ENCODE data around the gene SUSD5.

The SUSD5 gene

GRCh38 chr3:33238923-33239322 is 20.3 kb upstream of the SUSD5 start:
- Histone ChIP-seq H3K9me2 (ENCODE audit: low read depth, low read length) (no peaks in the 10 kb centered on the region), H4K20me1 (ENCODE audit: insufficient read depth, low read length) (no peaks in the 10 kb centered on the region), H3K4me2 (ENCODE audit: low read length) (no peak overlapping the region), H3K9me3 (ENCODE audit: low read length) (no peaks in the 10 kb centered on the region), H2AFZ (ENCODE audit: low read length) (no peak overlapping the region), H3K79me2 (ENCODE audit: insufficient read depth, low read length) (no peaks in the 10 kb centered on the region), H3K36me3 (ENCODE audit: insufficient read depth, low read length) (no peaks in the 10 kb centered on the region), H3K4me3 (ENCODE audit: low read depth, low read length, poor library complexity, severe bottlenecking) (no peak overlapping the region), H3K9ac (ENCODE audit: low read length) (no peak overlapping the region), H3F3A (ENCODE audit: insufficient read depth, low read length) (no peaks in the 10 kb centered on the region), H3K27ac (ENCODE audit: low read depth, low read length, poor library complexity, severe bottlenecking) (no peak overlapping the region), H3K27me3 (ENCODE audit: insufficient read depth, low read length) (no peaks in the 10 kb centered on the region), H3K4me1 (ENCODE audit: insufficient read depth, low read length, severe bottlenecking) (no peaks in the 10 kb centered on the region)
- TF ChIP-seq EZH2 (IDR thresholded peaks at IDR 0.05; ENCODE audit: borderline replicate concordance, low read length), result no peak
- TF ChIP-seq, protein P1, sequence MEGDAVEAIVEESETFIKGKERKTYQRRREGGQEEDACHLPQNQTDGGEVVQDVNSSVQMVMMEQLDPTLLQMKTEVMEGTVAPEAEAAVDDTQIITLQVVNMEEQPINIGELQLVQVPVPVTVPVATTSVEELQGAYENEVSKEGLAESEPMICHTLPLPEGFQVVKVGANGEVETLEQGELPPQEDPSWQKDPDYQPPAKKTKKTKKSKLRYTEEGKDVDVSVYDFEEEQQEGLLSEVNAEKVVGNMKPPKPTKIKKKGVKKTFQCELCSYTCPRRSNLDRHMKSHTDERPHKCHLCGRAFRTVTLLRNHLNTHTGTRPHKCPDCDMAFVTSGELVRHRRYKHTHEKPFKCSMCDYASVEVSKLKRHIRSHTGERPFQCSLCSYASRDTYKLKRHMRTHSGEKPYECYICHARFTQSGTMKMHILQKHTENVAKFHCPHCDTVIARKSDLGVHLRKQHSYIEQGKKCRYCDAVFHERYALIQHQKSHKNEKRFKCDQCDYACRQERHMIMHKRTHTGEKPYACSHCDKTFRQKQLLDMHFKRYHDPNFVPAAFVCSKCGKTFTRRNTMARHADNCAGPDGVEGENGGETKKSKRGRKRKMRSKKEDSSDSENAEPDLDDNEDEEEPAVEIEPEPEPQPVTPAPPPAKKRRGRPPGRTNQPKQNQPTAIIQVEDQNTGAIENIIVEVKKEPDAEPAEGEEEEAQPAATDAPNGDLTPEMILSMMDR (IDR thresholded peaks at IDR 0.05; ENCODE audit: low read length), result no peak

DNA sequence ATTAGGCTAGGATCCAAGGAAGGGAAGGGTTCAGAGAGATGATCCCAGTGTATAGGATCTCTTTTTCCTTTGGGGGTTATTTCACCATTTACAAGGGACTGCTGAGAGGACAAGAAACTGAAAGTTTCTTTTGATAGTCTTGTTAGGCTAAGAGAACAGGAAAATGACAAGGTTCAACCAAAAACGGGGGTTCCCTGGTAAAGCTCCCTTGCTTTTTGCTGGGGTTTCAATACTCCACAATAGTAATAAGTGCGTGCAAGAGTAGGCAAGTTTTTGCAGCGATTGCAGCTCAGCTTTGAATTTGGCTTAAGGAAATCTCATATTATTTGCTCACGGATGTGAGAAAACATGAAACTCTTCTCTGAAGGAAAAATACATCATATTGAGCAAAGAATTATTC is 18.8 kb upstream of the SUSD5 start:
- Histone ChIP-seq H3K4me3 (ENCODE audit: low read depth, low read length, poor library complexity, severe bottlenecking) (no peak overlapping the region), H3K36me3 (ENCODE audit: insufficient read depth, low read length) (no peaks in the 10 kb centered on the region), H3K9me3 (ENCODE audit: low read length) (no peaks in the 10 kb centered on the region), H3K27ac (ENCODE audit: low read depth, low read length, poor library complexity, severe bottlenecking) (no peak overlapping the region), H3F3A (ENCODE audit: insufficient read depth, low read length) (no peaks in the 10 kb centered on the region), H2AFZ (ENCODE audit: low read length) (no peak overlapping the region), H3K4me2 (ENCODE audit: low read length) (no peak overlapping the region), H4K20me1 (ENCODE audit: insufficient read depth, low read length) (no peaks in the 10 kb centered on the region), H3K27me3 (ENCODE audit: insufficient read depth, low read length) (no peaks in the 10 kb centered on the region), H3K9ac (ENCODE audit: low read length) (no peak overlapping the region), H3K79me2 (ENCODE audit: insufficient read depth, low read length) (no peaks in the 10 kb centered on the region), H3K4me1 (ENCODE audit: insufficient read depth, low read length, severe bottlenecking) (no peaks in the 10 kb centered on the region), H3K9me2 (ENCODE audit: low read depth, low read length) (no peaks in the 10 kb centered on the region)
- TF ChIP-seq, protein P1 (IDR thresholded peaks at IDR 0.05; ENCODE audit: low read length), result no peak
- TF ChIP-seq EZH2 (IDR thresholded peaks at IDR 0.05; ENCODE audit: borderline replicate concordance, low read length), result no peak

DNA sequence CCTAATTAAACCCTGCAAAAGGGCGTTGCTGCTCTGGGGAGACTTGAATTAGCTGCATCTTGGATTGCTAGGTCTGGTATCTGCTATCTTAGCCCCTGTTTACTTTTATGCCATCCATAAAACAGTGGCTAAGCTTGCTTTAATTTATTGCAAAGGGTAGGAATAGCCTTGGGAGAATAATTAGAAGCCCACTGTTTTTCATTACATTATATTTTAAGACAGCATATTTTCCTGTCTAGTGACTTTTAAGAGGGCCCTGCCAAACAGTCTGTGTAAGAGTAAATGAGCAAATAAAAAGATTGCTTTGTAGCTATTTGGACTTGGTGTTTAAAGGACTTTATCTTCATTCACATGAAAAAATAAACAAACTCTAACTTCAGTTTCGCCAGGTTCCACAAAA is 17.4 kb upstream of the SUSD5 start:
- no peak overlapping the region for H2AFZ ChIP-seq (ENCODE audit: low read length)
- no peaks in the 10 kb centered on the region for H3K9me3 ChIP-seq (ENCODE audit: low read length)

More for the DNA sequence above, 17.4 kb upstream of the SUSD5 start:
- Histone ChIP-seq H3K79me2 (ENCODE audit: insufficient read depth, low read length) (no peaks in the 10 kb centered on the region), H3K4me1 (ENCODE audit: insufficient read depth, low read length, severe bottlenecking) (no peaks in the 10 kb centered on the region), H3K27me3 (ENCODE audit: insufficient read depth, low read length) (no peaks in the 10 kb centered on the region), H3K9ac (ENCODE audit: low read length) (no peak overlapping the region), H3K36me3 (ENCODE audit: insufficient read depth, low read length) (no peaks in the 10 kb centered on the region), H3K27ac (ENCODE audit: low read depth, low read length, poor library complexity, severe bottlenecking) (no peak overlapping the region), H3K4me2 (ENCODE audit: low read length) (no peak overlapping the region), H3K9me2 (ENCODE audit: low read depth, low read length) (no peaks in the 10 kb centered on the region), H4K20me1 (ENCODE audit: insufficient read depth, low read length) (no peaks in the 10 kb centered on the region), H3K4me3 (ENCODE audit: low read depth, low read length, poor library complexity, severe bottlenecking) (no peak overlapping the region), H3F3A (ENCODE audit: insufficient read depth, low read length) (no peaks in the 10 kb centered on the region)
- TF ChIP-seq EZH2 (IDR thresholded peaks at IDR 0.05; ENCODE audit: borderline replicate concordance, low read length), result no peak
- TF ChIP-seq, protein P1 (IDR thresholded peaks at IDR 0.05; ENCODE audit: low read length), result no peak
